NCI-H2107 treated with DMSO at 0.1 percent for 48 hours (cell line): ENCODE data around the gene UBE2G1.

Experiments used
- DNase-seq: peaks from one replicate; lab custom pipeline; 2025; ENCODE audit not compliant: unreplicated experiment; lab: John Stamatoyannopoulos, UW

UBE2G1 gene

DNA sequence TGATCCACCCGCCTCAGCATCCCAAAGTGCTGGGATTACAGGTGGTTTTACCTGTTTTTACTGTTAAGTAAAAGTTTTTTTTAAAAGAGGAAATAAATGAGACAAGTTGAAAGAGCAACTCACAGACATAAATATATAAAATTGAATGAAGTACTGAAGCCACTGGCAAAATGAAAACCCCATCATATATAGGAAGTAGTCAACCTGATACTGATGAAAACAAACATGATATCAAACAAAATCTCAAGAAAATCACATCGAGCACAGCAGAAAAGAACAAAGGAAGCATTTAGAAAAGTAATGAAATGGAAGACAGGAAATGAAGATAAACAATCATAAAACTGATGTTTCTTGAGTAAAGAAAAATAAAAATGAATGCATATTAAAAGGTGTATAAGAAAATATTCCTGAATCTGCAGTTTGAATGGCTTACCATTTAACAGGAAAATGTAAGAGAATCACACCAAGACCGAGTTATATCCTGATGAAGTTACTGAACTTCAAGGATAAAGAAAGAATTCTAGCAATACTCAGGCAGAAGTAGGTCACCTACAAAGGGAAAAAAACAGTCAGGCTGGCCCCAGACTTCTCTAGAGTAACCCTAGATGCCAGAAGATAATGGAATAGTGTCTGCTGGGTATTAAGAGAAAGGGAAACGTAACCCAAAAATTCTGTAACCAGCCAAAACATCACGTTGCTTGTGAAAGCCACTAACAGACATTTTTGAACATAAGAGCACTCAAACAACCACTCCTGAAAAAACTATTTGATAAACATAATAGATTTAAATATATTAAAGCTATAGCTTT, 31.5 kb downstream of the UBE2G1 start:
- no peak for DNase-seq

GRCh38 chr17:4334332-4334731, 32.1 kb downstream of the UBE2G1 start:
- no peak for DNase-seq

- DNase-seq: no peak
Observed at GRCh38 chr17:4333041-4333440, 33.4 kb downstream of the UBE2G1 start.

DNA sequence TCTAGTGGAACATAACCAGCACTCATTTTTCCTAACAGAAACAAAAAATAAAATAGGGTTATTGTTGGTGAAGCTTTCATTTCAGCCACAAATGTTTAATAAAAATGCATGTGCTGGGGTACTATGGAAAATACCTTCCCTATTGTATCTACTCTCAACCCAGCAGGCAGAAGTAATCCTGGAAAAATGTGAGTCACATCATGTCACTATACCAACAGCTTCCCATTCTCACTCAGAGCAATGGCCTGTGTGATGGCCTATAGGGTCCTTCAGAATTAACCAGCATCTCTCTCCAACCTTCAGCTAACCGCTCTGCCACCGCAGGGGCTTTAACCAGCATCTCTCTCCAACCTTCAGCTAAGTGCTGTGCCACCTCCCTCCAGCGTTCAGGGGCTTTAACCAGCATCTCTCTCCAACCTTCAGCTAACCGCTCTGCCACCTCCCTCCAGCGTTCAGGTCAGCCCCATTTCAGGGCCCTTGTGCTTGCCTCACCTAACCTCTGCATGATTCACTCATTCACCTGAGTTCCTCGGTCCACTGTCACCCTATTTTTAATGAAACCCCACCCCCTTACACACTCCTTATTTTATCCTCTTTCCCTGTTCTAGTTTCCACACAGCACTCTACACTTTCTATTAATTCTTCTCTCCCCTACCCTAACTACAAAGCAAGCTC, 34.0 kb downstream of the UBE2G1 start:
- DNase-seq: no peak

DNA sequence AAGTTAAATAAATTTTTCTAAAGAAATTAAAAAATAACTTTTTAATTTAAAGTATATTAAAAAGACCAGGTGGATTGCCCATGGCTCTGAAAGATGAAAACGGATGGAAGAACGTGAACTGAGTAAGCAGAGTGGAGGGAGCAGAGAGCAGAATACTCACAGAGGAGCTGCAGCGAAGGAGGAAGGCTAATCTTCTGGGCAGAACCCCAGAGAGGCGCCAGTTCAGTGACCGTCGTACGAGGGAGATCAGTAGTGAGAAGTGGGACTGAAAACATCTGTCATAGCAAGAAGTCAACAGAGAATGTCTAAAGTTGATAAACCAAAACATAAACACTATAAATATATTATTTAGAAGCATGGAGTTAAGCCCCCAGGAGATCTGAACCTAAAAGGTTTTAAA, 34.9 kb downstream of the UBE2G1 start:
- no peak for DNase-seq

DNA sequence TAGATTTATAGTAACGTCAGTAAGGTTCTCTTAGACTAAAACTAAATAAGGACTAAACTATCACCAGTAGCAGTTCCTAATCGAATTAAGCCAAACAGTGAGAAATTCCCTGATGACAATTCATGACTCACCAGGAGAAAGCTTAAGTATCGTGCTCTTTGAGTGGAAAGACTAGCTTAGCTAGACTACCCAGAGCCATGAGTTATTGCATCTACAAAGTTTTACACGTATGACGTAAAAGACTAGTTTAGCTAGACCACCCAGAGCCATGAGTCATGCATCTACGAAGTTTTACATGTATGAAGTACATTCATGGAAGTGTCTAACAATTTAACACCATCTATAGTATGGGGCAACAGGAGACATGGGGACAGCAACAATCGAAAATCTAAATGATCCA, 36.6 kb downstream of the UBE2G1 start:
- DNase-seq: no peak

DNA sequence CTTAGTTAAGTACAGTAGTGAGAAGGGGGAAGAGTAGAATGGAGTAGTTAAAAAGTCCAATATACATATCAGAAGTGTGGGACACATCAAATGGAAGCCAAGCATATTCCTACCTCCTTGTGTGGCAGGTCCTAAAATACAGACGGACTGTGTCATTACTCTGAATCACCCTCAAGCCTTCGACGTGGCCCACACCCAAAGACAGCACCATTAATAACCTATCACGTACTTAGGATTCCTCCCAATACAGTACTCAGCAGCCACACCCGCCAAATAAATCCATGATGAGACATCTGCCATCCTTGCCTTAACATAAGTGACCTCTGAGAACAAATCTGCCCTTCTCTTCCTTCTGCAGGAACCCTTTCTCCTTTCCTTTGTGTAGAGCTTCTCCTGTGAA, 38.9 kb downstream of the UBE2G1 start:
- DNase-seq: no peak

DNA sequence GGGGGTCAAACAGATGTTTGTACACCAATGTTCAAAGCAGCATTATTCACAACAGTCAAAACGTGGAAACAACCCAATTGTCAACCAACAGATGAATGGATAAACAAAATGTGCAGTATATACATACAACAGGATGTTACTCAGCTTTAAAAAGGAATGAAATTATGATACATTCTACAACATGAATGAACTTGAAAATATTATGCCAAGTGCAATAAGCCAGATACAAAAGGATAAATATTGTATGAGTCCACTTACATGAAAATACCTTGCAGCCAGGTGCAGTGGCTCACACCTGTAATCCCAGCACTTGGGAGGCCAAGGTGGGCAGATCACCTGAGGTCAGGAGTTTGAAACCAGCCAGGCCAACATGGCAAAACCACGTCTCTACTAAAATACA, 39.9 kb downstream of the UBE2G1 start:
- DNase-seq: no peak

DNA sequence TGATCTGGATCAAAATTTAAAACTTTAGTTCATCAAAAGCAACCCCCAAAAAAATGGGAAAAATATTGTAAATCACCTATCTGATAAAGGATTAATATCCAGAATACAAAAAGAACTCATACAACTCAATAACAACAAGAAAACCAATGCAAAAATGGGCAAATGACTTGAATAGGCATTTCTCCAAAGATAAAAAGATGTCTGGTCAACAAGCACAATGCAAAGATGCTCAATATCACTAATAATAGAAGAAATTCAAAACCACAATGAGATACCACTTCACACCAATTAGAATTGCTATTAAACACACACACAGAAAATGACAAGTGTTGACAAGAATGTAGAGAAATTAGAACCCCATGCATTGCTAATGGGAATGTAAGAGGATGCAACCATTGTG, 40.4 kb downstream of the UBE2G1 start:
- no peak for DNase-seq

DNA sequence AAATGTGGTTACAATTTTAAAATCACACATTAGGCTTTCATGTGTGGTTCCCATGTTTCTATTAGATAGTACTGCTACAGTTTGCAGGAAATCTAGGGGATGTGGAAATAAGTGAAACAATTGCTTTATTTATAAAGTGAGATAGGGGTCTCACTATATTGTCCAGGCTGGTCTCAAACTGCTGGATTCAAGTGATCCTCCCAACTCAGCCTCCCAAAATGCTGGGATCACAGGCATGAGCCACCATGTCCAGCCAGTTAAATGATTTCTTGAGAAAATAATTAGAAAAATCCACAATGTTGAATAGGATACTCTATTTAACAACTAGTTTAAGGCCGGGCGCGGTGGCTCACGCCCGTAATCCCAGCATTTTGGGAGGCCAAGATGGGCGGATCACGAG, 42.0 kb downstream of the UBE2G1 start:
- no peak for DNase-seq

- no peak for DNase-seq
Observed at GRCh38 chr17:4319221-4319620, 47.3 kb downstream of the UBE2G1 start.

DNA sequence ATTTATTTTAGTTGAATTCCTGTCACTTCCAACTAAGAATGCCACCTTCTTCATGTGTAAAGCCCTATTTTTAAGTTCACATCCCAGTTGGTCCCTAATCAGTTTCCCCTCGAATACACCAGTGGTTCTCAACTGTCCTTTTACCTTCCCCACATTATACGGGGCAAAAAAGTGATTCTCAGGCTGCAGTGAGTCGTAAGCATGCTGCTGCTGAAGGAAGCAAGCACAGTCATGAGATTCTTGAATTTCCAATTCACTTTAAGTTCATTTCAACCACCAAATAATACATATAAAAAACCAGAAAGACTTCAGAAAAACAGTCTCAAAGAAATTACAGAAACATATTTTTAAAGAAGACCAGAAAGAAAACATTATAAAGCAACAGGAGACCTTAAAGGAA, 47.9 kb downstream of the UBE2G1 start:
- DNase-seq: no peak

DNA sequence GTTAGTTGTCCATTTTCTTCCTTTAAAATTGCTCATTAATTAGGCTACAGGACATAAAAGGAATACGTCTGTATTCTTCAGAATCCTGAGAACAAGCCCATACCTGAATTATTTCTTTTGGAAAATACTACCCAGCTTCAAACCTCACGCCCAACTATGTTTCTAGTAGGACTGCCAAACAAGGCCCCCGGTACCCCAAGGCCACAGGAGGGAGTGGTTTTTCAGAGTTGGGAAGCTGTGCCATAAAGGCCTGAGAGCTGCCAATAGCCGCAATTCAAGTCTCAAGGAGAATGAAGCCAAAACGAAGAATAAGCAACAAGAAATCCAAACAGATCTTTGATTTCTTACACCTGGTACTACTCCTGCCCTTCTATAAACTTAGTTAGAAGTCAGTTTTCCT, 48.3 kb downstream of the UBE2G1 start:
- DNase-seq: no peak

- no peak for DNase-seq
Observed at GRCh38 chr17:4317610-4318009, 48.9 kb downstream of the UBE2G1 start.

- no peak for DNase-seq
Observed at GRCh38 chr17:4316648-4317047, 49.8 kb downstream of the UBE2G1 start.

- no peak for DNase-seq
Observed at GRCh38 chr17:4314618-4315017, 51.9 kb downstream of the UBE2G1 start.

DNA sequence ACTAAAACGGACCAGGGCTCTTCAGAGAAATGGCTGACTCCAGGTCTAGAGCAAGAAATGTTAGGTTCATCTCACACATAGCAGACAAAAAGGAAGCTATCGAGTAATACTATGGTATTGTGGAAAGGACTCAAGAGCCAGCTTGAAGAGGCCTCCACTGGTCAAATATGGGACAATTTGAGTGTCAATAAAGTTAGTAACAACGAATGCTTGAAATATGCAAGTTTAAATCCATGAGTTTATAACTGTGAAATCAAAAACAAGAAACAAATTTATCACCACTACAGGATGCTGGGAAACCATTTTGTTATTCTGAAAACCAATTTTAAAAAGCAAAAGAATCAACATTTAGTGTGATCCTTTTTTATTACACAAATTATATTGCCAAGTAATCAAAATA, 52.3 kb downstream of the UBE2G1 start:
- DNase-seq: no peak

DNA sequence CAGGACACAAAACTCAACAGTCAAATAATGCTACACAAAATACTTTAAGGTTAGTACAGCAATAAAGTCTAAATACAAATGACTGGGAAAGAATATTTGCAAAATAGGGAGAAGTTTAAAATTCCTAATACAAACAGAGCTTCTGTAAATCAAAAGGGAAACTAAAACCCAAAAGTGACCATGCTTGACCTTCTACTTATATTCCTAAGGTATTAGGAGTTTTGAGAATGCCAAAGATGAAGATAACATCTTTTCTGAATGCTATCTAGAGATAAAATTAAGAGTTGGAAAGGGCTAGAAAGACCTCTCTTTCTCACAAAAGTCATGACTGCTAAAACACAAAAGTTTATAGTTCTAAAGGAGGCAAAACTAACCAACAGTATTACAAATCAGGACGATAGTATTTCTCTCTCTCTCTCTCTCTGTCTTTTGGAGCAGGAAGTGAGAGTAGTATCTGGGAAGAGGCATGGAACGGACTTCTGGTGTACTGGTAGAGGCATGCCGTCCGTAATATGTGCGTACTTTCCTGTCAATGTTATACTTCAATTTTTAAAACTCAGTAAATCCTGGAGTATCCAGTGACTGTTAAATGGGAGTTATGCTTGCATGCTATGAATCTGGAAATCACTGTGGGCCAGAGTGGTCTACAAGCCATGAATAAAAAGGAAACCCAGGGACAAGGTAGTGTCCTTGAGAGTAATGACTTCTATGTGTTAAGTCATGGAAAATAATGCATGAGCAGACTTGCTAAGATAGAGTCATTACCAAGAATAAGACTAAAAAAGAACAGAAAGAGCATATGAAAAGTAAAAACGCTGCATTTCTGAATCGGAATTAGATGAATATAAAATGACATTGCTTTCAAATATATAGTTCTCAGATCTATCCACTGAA, 53.0 kb downstream of the UBE2G1 start:
- DNase-seq: no peak

- no peak for DNase-seq
Observed at GRCh38 chr17:4310354-4311060, 56.0 kb downstream of the UBE2G1 start.

GRCh38 chr17:4309897-4310296, 56.6 kb downstream of the UBE2G1 start:
- DNase-seq: no peak
